Fibroblast of mammary gland (primary cell): ENCODE data around the gene DAZAP2.
"Not testable (repeated sequence)": the region's sequence is repeated elsewhere in the genome, so short reads cannot be mapped to it uniquely, and the experiment has no call there.

Source experiments
- DNase-seq: peaks from one replicate; pipeline ENCODE4 v3.0.0-alpha.2; 2010; ENCODE audit warnings: low read depth
- H3K4me3 ChIP-seq: 2 replicates; pipeline ENCODE4 v1.5.1; 2011; ENCODE audit warnings: low read depth, mild to moderate bottlenecking, low read length, moderate library complexity; ENCODE audit not compliant: control insufficient read depth
- CTCF ChIP-seq: conservative IDR thresholded peaks from 2 replicates; pipeline ENCODE4 v1.5.1; 2011; ENCODE audit warnings: low read depth, low read length, inconsistent platforms; ENCODE audit not compliant: control insufficient read depth, insufficient read depth

DAZAP2 gene

GRCh38 chr12:51224625-51225024 lies 14.0 kb upstream of the DAZAP2 start:
- no peak for DNase-seq
- no peak overlapping the region for H3K4me3 ChIP-seq
- TF ChIP-seq CTCF = no peak

- TF ChIP-seq CTCF = no peak
- H3K4me3 ChIP-seq = no peak overlapping the region
- DNase-seq = no peak
Observed at GRCh38 chr12:51225234-51225633, 13.4 kb upstream of the DAZAP2 start.

- TF ChIP-seq CTCF = no peak
- H3K4me3 ChIP-seq = no peak overlapping the region
Observed at GRCh38 chr12:51225771-51226170, 12.9 kb upstream of the DAZAP2 start.

GRCh38 chr12:51227112-51227511 lies 11.5 kb upstream of the DAZAP2 start:
- not testable (repeated sequence) for H3K4me3 ChIP-seq, DNase-seq

More at GRCh38 chr12:51225771-51226170, 12.9 kb upstream of the DAZAP2 start:
- no peak for DNase-seq

GRCh38 chr12:51227962-51228361 lies 10.7 kb upstream of the DAZAP2 start:
- DNase-seq = no peak
- H3K4me3 ChIP-seq = no peak overlapping the region
- TF ChIP-seq CTCF = no peak

- no peak overlapping the region for H3K4me3 ChIP-seq
- TF ChIP-seq CTCF = no peak
- DNase-seq = no peak
Observed at GRCh38 chr12:51229116-51229809, 9.4 kb upstream of the DAZAP2 start.

GRCh38 chr12:51232642-51233041 lies 6.0 kb upstream of the DAZAP2 start:
- no peak for TF ChIP-seq CTCF
- H3K4me3 ChIP-seq = no peak overlapping the region
- DNase-seq = no peak
